ENCODE data around the gene SLC9A5. TPM values are rescaled to one million over a fixed set of nuclear protein-coding genes. Genes with fewer than 3 reads are reported as not detected.

Gene SLC9A5
- polyA plus RNA-seq, 2 of the 4 experiments (the other 2 are of a cell fraction): 0.83 to 2.5 TPM

DNA sequence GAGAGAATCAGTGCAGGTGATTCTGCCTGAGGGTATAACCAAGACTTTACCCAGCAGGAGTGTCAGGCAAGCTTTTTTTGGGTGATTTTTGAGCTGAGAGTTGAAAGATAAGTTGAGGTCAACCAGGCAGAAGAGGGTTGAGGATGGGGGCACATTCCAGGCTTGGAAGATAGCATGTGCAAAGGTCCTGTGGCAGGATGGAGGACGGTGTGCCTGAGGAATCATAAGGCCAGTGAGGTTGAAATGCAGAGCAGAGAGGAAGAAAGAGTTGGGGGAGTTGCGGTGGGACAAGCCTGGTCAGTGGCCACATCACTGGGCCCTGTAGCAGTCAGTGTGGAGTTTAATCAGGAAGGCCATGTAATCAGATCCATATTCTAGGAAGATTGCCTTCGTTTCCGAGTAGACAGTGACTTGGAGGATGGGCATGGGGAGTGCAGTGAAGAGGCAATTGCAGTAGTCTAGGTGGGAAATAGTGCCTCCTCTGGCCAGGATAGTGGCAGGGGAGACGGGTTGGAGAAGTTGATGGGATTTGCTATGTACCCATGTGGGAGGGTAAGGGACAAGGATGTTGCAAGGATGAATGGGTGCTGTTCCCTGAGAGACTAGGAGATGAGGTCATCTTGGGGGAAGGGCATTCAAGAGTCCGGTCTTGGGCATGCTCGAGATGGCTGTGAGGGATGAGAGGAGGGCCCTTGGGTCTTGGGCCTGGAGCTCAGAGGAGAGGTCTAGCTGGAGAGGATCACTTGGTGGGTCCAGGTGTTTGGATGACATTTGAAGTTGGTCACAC is 34.5 kb downstream of the SLC9A5 start:
- peak in 1 of 2 experiments; percentile 50 for DNase-seq (ENCODE audit: low read depth in 1 of 2, low spot score in 1 of 2)
- Histone ChIP-seq H3K4me3 (no peak overlapping the region), H3K4me2 (no peak overlapping the region), H3K4me1 (peaks cover 14% of the 10 kb centered on the region; the same call in 2 of the 3 replicates), H3K9me3 (no peaks in the 10 kb centered on the region), H3K27ac (no peak overlapping the region)
- no peak for FAIRE-seq
- TF ChIP-seq, protein P1, sequence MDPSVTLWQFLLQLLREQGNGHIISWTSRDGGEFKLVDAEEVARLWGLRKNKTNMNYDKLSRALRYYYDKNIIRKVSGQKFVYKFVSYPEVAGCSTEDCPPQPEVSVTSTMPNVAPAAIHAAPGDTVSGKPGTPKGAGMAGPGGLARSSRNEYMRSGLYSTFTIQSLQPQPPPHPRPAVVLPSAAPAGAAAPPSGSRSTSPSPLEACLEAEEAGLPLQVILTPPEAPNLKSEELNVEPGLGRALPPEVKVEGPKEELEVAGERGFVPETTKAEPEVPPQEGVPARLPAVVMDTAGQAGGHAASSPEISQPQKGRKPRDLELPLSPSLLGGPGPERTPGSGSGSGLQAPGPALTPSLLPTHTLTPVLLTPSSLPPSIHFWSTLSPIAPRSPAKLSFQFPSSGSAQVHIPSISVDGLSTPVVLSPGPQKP (IDR thresholded peaks at IDR 0.05; ENCODE audit: low read depth, low read length): no peak
- TF ChIP-seq HOXB13 (CRISPR knock-in tag; IDR thresholded peaks at IDR 0.05; ENCODE audit: low read depth) (no peak), NFE2L2 (conservative IDR thresholded peaks at IDR 0.05; ENCODE audit: low read length) (no peak), HOXB5 (CRISPR knock-in tag; IDR thresholded peaks at IDR 0.05) (no peak), MAZ (IDR thresholded peaks at IDR 0.05; ENCODE audit: borderline replicate concordance, low read depth, low read length) (no peak), EHF (CRISPR knock-in tag; IDR thresholded peaks at IDR 0.05) (no peak), FOXS1 (CRISPR knock-in tag; IDR thresholded peaks at IDR 0.05) (no peak), RNF2 (IDR thresholded peaks at IDR 0.05; ENCODE audit: borderline replicate concordance, low read depth) (no peak)
- WGBS (ENCODE audit: missing lambda C conversion rate): 86% methylated on average over 7 of the region's 7 CpGs
- ATAC-seq: no peak
- ChIA-PET POLR2A (interaction anchor here (1.9 kb wide), 1 partner anchor 29 kb away, joined by 4 read pairs; no protein-coding TSS in a partner anchor), CTCF (interaction anchor here (1.5 to 4.4 kb wide), 7 partner anchors 17 to 145 kb away, joined by 5 to 19 read pairs (median 10); partner anchors contain the start of genes KCTD19, LRRC36 and ZDHHC1)

DNA sequence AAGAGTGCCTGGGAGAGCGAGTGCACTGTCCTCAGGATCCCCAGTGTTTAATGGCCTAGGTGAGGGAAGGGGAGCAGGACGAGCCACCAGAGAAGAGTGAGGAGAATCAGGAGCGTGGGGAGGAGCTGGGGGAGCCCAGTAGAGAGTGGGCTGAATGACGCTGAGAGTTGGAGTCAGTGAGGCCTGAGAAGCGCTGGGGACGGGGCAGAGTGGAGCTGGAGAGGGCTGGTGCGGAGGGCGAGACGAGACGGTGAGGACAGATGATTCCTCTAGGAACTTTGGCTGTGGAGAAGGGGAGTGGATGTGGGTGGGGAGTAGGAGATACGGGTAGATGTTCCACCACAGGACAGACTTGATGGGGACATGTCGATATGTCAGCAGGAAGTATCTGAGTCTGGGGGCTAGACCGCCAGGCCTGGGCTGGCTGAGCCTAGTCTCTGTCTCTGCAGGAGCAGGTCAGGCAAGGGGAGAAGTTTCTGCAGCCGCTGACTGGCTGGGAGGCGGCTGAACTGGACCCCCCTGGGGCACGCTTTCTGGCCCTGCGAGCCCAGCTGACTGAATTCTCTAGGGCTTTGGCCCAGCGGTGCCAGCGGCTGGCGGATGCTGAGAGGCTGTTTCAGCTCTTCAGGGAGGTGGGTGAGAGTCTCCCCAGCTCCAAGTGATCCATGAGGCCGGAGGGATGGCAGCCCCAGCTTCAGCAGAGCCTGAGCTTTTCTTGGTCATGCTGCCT is 35.2 kb downstream of the SLC9A5 start:
- no peak overlapping the region for H3K27ac ChIP-seq
- H3K4me1 ChIP-seq: peaks cover 13% of the 10 kb centered on the region; the same call in 2 of the 3 replicates
- no peak for TF ChIP-seq RCOR1 (IDR thresholded peaks at IDR 0.05; ENCODE audit: low read depth, low read length)
- TF ChIP-seq MAZ (IDR thresholded peaks at IDR 0.05; ENCODE audit: borderline replicate concordance, low read depth, low read length): no peak
- TF ChIP-seq SMC3 (IDR thresholded peaks at IDR 0.05): no peak
- TF ChIP-seq GATA3 (IDR thresholded peaks at IDR 0.05; ENCODE audit: borderline replicate concordance): no peak
- no peak for TF ChIP-seq JUN (IDR thresholded peaks at IDR 0.05)
- TF ChIP-seq, protein P2, sequence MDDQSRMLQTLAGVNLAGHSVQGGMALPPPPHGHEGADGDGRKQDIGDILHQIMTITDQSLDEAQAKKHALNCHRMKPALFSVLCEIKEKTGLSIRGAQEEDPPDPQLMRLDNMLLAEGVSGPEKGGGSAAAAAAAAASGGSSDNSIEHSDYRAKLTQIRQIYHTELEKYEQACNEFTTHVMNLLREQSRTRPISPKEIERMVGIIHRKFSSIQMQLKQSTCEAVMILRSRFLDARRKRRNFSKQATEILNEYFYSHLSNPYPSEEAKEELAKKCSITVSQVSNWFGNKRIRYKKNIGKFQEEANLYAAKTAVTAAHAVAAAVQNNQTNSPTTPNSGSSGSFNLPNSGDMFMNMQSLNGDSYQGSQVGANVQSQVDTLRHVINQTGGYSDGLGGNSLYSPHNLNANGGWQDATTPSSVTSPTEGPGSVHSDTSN (IDR thresholded peaks at IDR 0.05): no peak
- TF ChIP-seq, protein P3, sequence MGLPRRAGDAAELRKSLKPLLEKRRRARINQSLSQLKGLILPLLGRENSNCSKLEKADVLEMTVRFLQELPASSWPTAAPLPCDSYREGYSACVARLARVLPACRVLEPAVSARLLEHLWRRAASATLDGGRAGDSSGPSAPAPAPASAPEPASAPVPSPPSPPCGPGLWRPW (IDR thresholded peaks at IDR 0.05): no peak
- no peak overlapping the region for H3K4me3 ChIP-seq
- no peaks in the 10 kb centered on the region for H3K9me3 ChIP-seq
- no peak for DNase-seq (ENCODE audit: low read depth in 1 of 2, low spot score in 1 of 2)
- CTCF ChIA-PET: interaction anchor here (0.5 to 5.4 kb wide), 24 partner anchors 9 to 580 kb away, joined by 3 to 36 read pairs (median 4); partner anchors contain the start of genes KCTD19, LRRC36, SLC9A5 and ZDHHC1
- ATAC-seq: no peak
- FAIRE-seq: no peak
- POLR2A ChIA-PET: interaction anchor here (1.9 kb wide), 1 partner anchor 28 kb away, joined by 4 read pairs; no protein-coding TSS in a partner anchor
- H3K4me2 ChIP-seq: no peak overlapping the region
- WGBS (ENCODE audit: missing lambda C conversion rate): 94% methylated on average over 21 of the region's 21 CpGs

DNA sequence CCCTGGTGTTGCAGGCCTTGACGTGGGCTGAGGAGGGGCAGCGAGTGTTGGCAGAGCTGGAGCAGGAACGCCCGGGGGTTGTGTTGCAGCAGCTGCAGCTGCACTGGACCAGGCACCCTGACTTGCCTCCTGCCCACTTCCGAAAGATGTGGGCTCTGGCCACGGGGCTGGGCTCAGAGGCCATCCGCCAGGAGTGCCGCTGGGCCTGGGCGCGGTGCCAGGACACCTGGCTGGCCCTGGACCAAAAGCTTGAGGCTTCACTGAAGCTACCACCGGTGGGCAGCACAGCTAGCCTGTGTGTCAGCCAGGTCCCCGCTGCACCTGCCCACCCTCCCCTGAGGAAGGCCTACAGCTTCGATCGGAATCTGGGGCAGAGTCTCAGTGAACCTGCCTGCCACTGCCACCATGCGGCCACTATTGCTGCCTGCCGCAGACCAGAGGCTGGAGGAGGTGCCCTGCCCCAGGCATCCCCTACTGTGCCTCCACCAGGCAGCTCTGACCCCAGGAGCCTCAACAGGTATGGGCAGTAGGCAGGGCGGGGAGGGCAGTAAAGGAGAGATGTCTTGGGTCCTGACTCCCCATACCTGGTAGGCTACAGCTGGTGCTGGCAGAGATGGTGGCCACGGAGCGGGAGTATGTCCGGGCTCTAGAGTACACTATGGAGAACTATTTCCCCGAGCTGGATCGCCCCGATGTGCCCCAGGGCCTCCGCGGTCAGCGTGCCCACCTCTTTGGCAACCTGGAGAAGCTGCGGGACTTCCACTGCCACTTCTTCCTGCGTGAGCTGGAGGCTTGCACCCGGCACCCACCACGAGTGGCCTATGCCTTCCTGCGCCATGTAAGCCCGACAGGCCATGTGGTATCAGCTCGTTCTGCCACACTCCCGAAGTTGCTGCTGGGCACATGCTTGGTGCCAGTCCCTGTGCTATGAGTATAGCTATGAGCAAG is 36.2 kb downstream of the SLC9A5 start:
- no peak for FAIRE-seq
- WGBS (ENCODE audit: missing lambda C conversion rate): 87% methylated on average over 29 of the region's 34 CpGs
- no peak overlapping the region for H3K4me2 ChIP-seq
- TF ChIP-seq CHD4 (IDR thresholded peaks at IDR 0.05; ENCODE audit: borderline replicate concordance): no peak
- TF ChIP-seq, protein P4, sequence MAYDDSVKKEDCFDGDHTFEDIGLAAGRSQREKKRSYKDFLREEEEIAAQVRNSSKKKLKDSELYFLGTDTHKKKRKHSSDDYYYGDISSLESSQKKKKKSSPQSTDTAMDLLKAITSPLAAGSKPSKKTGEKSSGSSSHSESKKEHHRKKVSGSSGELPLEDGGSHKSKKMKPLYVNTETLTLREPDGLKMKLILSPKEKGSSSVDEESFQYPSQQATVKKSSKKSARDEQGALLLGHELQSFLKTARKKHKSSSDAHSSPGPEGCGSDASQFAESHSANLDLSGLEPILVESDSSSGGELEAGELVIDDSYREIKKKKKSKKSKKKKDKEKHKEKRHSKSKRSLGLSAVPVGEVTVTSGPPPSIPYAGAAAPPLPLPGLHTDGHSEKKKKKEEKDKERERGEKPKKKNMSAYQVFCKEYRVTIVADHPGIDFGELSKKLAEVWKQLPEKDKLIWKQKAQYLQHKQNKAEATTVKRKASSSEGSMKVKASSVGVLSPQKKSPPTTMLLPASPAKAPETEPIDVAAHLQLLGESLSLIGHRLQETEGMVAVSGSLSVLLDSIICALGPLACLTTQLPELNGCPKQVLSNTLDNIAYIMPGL (CRISPR knock-in tag; IDR thresholded peaks at IDR 0.05; ENCODE audit: borderline replicate concordance): no peak
- no peak for TF ChIP-seq CBX2 (IDR thresholded peaks at IDR 0.05; ENCODE audit: borderline replicate concordance, low read depth)
- TF ChIP-seq, protein P5, sequence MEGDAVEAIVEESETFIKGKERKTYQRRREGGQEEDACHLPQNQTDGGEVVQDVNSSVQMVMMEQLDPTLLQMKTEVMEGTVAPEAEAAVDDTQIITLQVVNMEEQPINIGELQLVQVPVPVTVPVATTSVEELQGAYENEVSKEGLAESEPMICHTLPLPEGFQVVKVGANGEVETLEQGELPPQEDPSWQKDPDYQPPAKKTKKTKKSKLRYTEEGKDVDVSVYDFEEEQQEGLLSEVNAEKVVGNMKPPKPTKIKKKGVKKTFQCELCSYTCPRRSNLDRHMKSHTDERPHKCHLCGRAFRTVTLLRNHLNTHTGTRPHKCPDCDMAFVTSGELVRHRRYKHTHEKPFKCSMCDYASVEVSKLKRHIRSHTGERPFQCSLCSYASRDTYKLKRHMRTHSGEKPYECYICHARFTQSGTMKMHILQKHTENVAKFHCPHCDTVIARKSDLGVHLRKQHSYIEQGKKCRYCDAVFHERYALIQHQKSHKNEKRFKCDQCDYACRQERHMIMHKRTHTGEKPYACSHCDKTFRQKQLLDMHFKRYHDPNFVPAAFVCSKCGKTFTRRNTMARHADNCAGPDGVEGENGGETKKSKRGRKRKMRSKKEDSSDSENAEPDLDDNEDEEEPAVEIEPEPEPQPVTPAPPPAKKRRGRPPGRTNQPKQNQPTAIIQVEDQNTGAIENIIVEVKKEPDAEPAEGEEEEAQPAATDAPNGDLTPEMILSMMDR (IDR thresholded peaks at IDR 0.05): peak; percentile 48
- TF ChIP-seq RAD21 (conservative IDR thresholded peaks at IDR 0.05 in 1 of 2, IDR thresholded peaks at IDR 0.05 in 1 of 2): peak; percentile 39 to 57
- no peak for TF ChIP-seq RCOR1 (IDR thresholded peaks at IDR 0.05; ENCODE audit: low read depth, low read length)

More for the DNA sequence above, 36.2 kb downstream of the SLC9A5 start:
- no peak overlapping the region for H3K27ac ChIP-seq
- POLR2A ChIA-PET: interaction anchor here (0.7 to 1.9 kb wide), 2 partner anchors 27 to 70 kb away, joined by 3 to 4 read pairs; no protein-coding TSS in a partner anchor
- ATAC-seq (peak; percentile 63 to 88; a peak in 5 of 6 replicates), DNase-seq (ENCODE audit: low read depth in 1 of 2, low spot score in 1 of 2) (peak; percentile 44 to 61)
- no peaks in the 10 kb centered on the region for H3K9me3 ChIP-seq
- CTCF ChIA-PET: interaction anchor here (0.5 to 5.4 kb wide), 37 partner anchors 8 to 579 kb away, joined by 3 to 36 read pairs (median 4); partner anchors contain the start of genes FHOD1, KCTD19, LRRC36 and SLC9A5
- H3K4me3 ChIP-seq: no peak overlapping the region
- peaks cover 14% of the 10 kb centered on the region; the same call in 2 of the 3 replicates for H3K4me1 ChIP-seq
